Measurements from ENCODE around the gene CBLC. TPM values are rescaled to one million over a fixed set of nuclear protein-coding genes. Genes with fewer than 3 reads are reported as not detected.
A peak's percentile ranks its signal among the peaks of the same experiment; 100 is the strongest.

CBLC gene
- total RNA-seq, 1 experiment from 2014 or later = 15.9 TPM

- Histone ChIP-seq H2AK5ac (ENCODE audit: insufficient read length, low read length) (no peak within 1 kb of the TSS), H4K91ac (ENCODE audit: insufficient read length, low read depth, low read length) (no peak within 1 kb of the TSS), H3K4me1 (ENCODE audit: insufficient read depth, low read length) (no peaks in the 10 kb centered on the region), H2BK12ac (ENCODE audit: insufficient read length, low read depth, low read length) (no peak within 1 kb of the TSS), H3K9me3 (ENCODE audit: control insufficient read depth, low read depth, low read length) (no peaks in the 10 kb centered on the region), H3K23me2 (ENCODE audit: insufficient read length, low read depth, low read length, poor library complexity, severe bottlenecking) (peaks cover 8% of the 10 kb centered on the region), H2BK120ac (ENCODE audit: low read depth, low read length, poor library complexity, severe bottlenecking) (no peak within 1 kb of the TSS), H3K79me1 (ENCODE audit: insufficient read depth, low read depth, low read length, poor library complexity, severe bottlenecking) (no peaks in the 10 kb centered on the region), H2AFZ (ENCODE audit: low read length) (no peak within 1 kb of the TSS), H3T11ph (ENCODE audit: low read length) (no peak within 1 kb of the TSS), H4K20me1 (ENCODE audit: control insufficient read depth, insufficient read depth, insufficient read length) (no peaks in the 10 kb centered on the region), H3K4me2 (ENCODE audit: insufficient read depth, insufficient read length, low read length) (peak within 1 kb of the TSS; percentile 97), H3K4ac (ENCODE audit: low read depth, low read length) (no peak within 1 kb of the TSS), H3K79me2 (ENCODE audit: insufficient read depth, low read length) (no peaks in the 10 kb centered on the region), H2BK20ac (ENCODE audit: low read depth, low read length, poor library complexity, severe bottlenecking) (no peak within 1 kb of the TSS), H4K5ac (ENCODE audit: insufficient read length, low read depth, low read length) (no peak within 1 kb of the TSS), H3K14ac (ENCODE audit: insufficient read depth, low read length) (no peak within 1 kb of the TSS), H3K27me3 (ENCODE audit: insufficient read depth, low read length) (peaks cover 39% of the 10 kb centered on the region), H2BK5ac (ENCODE audit: insufficient read length, low read length) (no peak within 1 kb of the TSS), H2BK15ac (ENCODE audit: low read depth, low read length) (0 out of 2 replicates have a peak within 1 kb of the TSS, but pooled peaks have one; percentile 9), H3K23ac (ENCODE audit: insufficient read length, low read depth, low read length) (no peak within 1 kb of the TSS), H3K18ac (ENCODE audit: insufficient read length, low read depth, low read length) (no peak within 1 kb of the TSS), H3K9ac (ENCODE audit: extremely low read depth, insufficient read length, low read length) (no peak within 1 kb of the TSS), H3K27ac (ENCODE audit: insufficient read length, low read depth, low read length) (no peak within 1 kb of the TSS), H4K8ac (replicated peaks; ENCODE audit: insufficient read length, low read depth, low read length) (no peak within 1 kb of the TSS), H3K56ac (ENCODE audit: insufficient read length, low read depth, low read length) (no peak within 1 kb of the TSS)
- Mint-ChIP-seq H3K4me1 (peaks cover 5 to 23% of the 10 kb centered on the region in 2 experiments), H3K9me3 (no peaks in the 10 kb centered on the region; a peak in 2 of 5 replicates), H3K4me3 (peak within 1 kb of the TSS; percentile 62 to 85), H3K36me3 (ENCODE audit: insufficient read depth in 1 of 3, low read depth in 3 of 3) (no peaks in the 10 kb centered on the region; a peak in 1 of 7 replicates), H3K27ac (no peak within 1 kb of the TSS; a peak in 2 of 7 replicates), H3K27me3 (ENCODE audit: low read depth) (peaks cover 87% of the 10 kb centered on the region)
- no peak for DNase-seq
- TF ChIP-seq CTCF (conservative IDR thresholded peaks at IDR 0.05) = no peak
- no CpG with 5 or more reads among the region's 88 CpGs for WGBS (ENCODE audit: extremely low coverage, insufficient read length, low lambda C conversion rate)
Measured at GRCh38 chr19:44748426-44749254, 29.1 kb upstream of the CBLC start, which contains the start of gene BCL3. BCL3 (plus strand) TSS chr19:44748708; CDS start chr19:44748791, 83 bp downstream.
